ENCODE data around the gene FAAP20.

GRCh38 chr1:2178875-2179274, 15.7 kb downstream of the FAAP20 start:
- TF ChIP-seq CTCF (conservative IDR thresholded peaks at IDR 0.05; ENCODE audit: low read length), result no peak
- no peak for TF ChIP-seq EZH2phosphoT487 (IDR thresholded peaks at IDR 0.05; ENCODE audit: borderline replicate concordance)

Data from Loucy (cell line).